H1 (cell line): ENCODE measurements around the gene RTN4IP1. TPM values are rescaled to one million over a fixed set of nuclear protein-coding genes. Genes with fewer than 3 reads are reported as not detected.

Experiments
- CTCF ChIA-PET: fragments of 300-600 bp; sonication (Branson Sonifier 250); formaldehyde crosslinking; loops from one replicate; lab custom pipeline; 2021; ENCODE audit not compliant: partially characterized antibody; lab: Charles Lee
- POLR2A ChIA-PET: fragments of 300-600 bp; sonication (Branson Sonifier 250); formaldehyde crosslinking; loops from one replicate; lab custom pipeline; 2021; ENCODE audit warnings: inconsistent platforms; ENCODE audit not compliant: partially characterized antibody; lab: Charles Lee
- DNase-seq, 2 experiments: peaks; one replicate each; pipeline versions ENCODE4 v3.0.0 to v3.0.0-alpha.2; 2010 to 2022; ENCODE audit warnings: low spot score in 2 of 2, low read depth in 1 of 2, mixed read lengths in 1 of 2
- FAIRE-seq: peaks from 2 replicates; lab custom pipeline; 2011; peaks lifted over from hg19 to GRCh38; lab: Jason Lieb, UNC
- H2AFZ ChIP-seq: 2 replicates; pipeline ENCODE4 v1.8.1; 2012; ENCODE audit warnings: low read length, inconsistent platforms
- H2AK5ac ChIP-seq: 2 replicates; pipeline ENCODE4 v1.6.1; 2013; ENCODE audit warnings: low read depth, low read length
- H2BK120ac ChIP-seq: replicated peaks from 2 replicates; pipeline ENCODE3; 2013; ENCODE audit warnings: low read depth, low read length, inconsistent platforms
- H2BK12ac ChIP-seq: 2 replicates; pipeline ENCODE4 v1.6.1; 2013; ENCODE audit warnings: low read depth, low read length
- H2BK15ac ChIP-seq: 2 replicates; pipeline ENCODE4 v1.6.1; 2013; ENCODE audit warnings: low read length
- H2BK20ac ChIP-seq: 2 replicates; pipeline ENCODE4 v1.6.1; 2013; ENCODE audit warnings: low read length
- H2BK5ac ChIP-seq: 2 replicates; pipeline ENCODE4 v1.6.1; 2013; ENCODE audit warnings: low read depth, low read length
- H3K14ac ChIP-seq: 2 replicates; pipeline ENCODE4 v1.6.1; 2013; ENCODE audit warnings: inconsistent platforms; ENCODE audit not compliant: insufficient read length
- H3K18ac ChIP-seq: 2 replicates; pipeline ENCODE4 v1.6.1; 2013; ENCODE audit warnings: low read length; ENCODE audit errors: extremely low read depth
- H3K23ac ChIP-seq: 2 replicates; pipeline ENCODE4 v1.6.1; 2013; ENCODE audit warnings: inconsistent platforms; ENCODE audit not compliant: insufficient read length
- H3K23me2 ChIP-seq: 2 replicates; pipeline ENCODE4 v1.6.1; 2013; ENCODE audit warnings: low read depth, low read length
- H3K27ac ChIP-seq: 2 replicates; pipeline ENCODE4 v1.6.1; 2011; ENCODE audit warnings: low read depth, low read length, inconsistent platforms
- H3K27me3 ChIP-seq, 4 experiments: replicated peaks in 1 of 4; 1 replicate in 1 of 4; 2 replicates in 3 of 4; pipeline versions ENCODE4 v1.6.1 to v1.8.1; 2011 to 2013; ENCODE audit warnings: low read length in 3 of 4, mild to moderate bottlenecking in 3 of 4, inconsistent platforms in 2 of 4, mixed read lengths in 2 of 4, moderate library complexity in 1 of 4; ENCODE audit not compliant: control insufficient read depth in 3 of 4, insufficient read depth in 3 of 4; ENCODE audit errors: extremely low read depth in 1 of 4
- H3K36me3 ChIP-seq, 4 experiments: 2 replicates each; pipeline versions ENCODE4 v1.6.1 to v1.8.1; 2011 to 2013; ENCODE audit warnings: mild to moderate bottlenecking in 4 of 4, low read length in 3 of 4, moderate library complexity in 2 of 4, control low read depth in 1 of 4, inconsistent platforms in 1 of 4; ENCODE audit not compliant: insufficient read depth in 4 of 4, control insufficient read depth in 2 of 4
- H3K4ac ChIP-seq: replicated peaks from 2 replicates; pipeline ENCODE3; 2013; ENCODE audit warnings: low read length, low read depth, mixed read lengths, inconsistent platforms; ENCODE audit not compliant: insufficient read length
- H3K4me1 ChIP-seq, 4 experiments: replicated peaks in 1 of 4; 1 replicate in 1 of 4; 2 replicates in 3 of 4; pipeline versions ENCODE4 v1.6.1 to v1.8.1; 2011 to 2013; ENCODE audit warnings: low read length in 3 of 4, inconsistent platforms in 2 of 4, mixed read lengths in 1 of 4; ENCODE audit not compliant: insufficient read depth in 4 of 4, control insufficient read depth in 3 of 4
- H3K4me2 ChIP-seq, 2 experiments: 2 replicates each; pipeline versions ENCODE4 v1.6.1 to v1.8.1; 2011 to 2013; ENCODE audit warnings: low read depth in 2 of 2, low read length in 2 of 2, control low read depth in 1 of 2, inconsistent platforms in 1 of 2, mild to moderate bottlenecking in 1 of 2; ENCODE audit not compliant: insufficient read depth in 1 of 2
- H3K4me3 ChIP-seq, 4 experiments: fragments of 200-600, 300-600 bp in 1 of 4; sonication (generic), shearing (Covaris generic), sonication (Bioruptor Twin) in 1 of 4; 2 replicates each; pipeline versions ENCODE4 v1.5.1 to v1.8.1; 2011 to 2016; ENCODE audit warnings: low read length in 4 of 4, low read depth in 3 of 4, control low read depth in 2 of 4, inconsistent platforms in 2 of 4, mild to moderate bottlenecking in 2 of 4, mixed read lengths in 1 of 4, moderate library complexity in 1 of 4; ENCODE audit not compliant: insufficient read depth in 2 of 4; ENCODE audit errors: extremely low read depth in 1 of 4
- H3K56ac ChIP-seq: replicated peaks from 2 replicates; pipeline ENCODE3; 2013; ENCODE audit warnings: low read depth, mild to moderate bottlenecking, mixed read lengths, low read length, inconsistent platforms; ENCODE audit not compliant: insufficient read length
- H3K79me1 ChIP-seq: 2 replicates; pipeline ENCODE4 v1.6.1; 2013; ENCODE audit warnings: low read depth, low read length, control low read depth
- H3K79me2 ChIP-seq, 2 experiments: 2 replicates each; pipeline versions ENCODE4 v1.6.1 to v1.8.1; 2012 to 2013; ENCODE audit warnings: low read length in 2 of 2, mild to moderate bottlenecking in 2 of 2, inconsistent platforms in 1 of 2; ENCODE audit not compliant: insufficient read depth in 2 of 2, control insufficient read depth in 1 of 2
- H3K9ac ChIP-seq, 4 experiments: replicated peaks in 1 of 4; 1 replicate in 1 of 4; 2 replicates in 3 of 4; pipeline versions ENCODE4 v1.6.1 to v1.8.1; 2011 to 2013; ENCODE audit warnings: low read depth in 3 of 4, low read length in 3 of 4, control low read depth in 2 of 4, mild to moderate bottlenecking in 2 of 4, moderate library complexity in 2 of 4, inconsistent platforms in 1 of 4; ENCODE audit errors: extremely low read depth in 1 of 4
- H3K9me3 ChIP-seq, 2 experiments: 2 replicates each; pipeline versions ENCODE4 v1.6.1 to v1.8.1; 2012 to 2013; ENCODE audit warnings: mild to moderate bottlenecking in 2 of 2, moderate library complexity in 2 of 2, control low read depth in 1 of 2, inconsistent platforms in 1 of 2, low read depth in 1 of 2, low read length in 1 of 2, mixed read lengths in 1 of 2; ENCODE audit not compliant: insufficient read depth in 2 of 2
- H4K20me1 ChIP-seq, 2 experiments: replicated peaks in 1 of 2; 2 replicates each; pipeline versions ENCODE3 to v1.8.1; 2011 to 2013; ENCODE audit warnings: inconsistent platforms in 2 of 2, low read length in 2 of 2, mild to moderate bottlenecking in 1 of 2; ENCODE audit not compliant: insufficient read depth in 2 of 2, control insufficient read depth in 1 of 2
- H4K5ac ChIP-seq: 2 replicates; pipeline ENCODE4 v1.6.1; 2013; ENCODE audit warnings: low read length, low read depth, mixed read lengths, inconsistent platforms; ENCODE audit not compliant: insufficient read length
- H4K8ac ChIP-seq: 2 replicates; pipeline ENCODE4 v1.8.0; 2013; ENCODE audit warnings: mild to moderate bottlenecking, moderate library complexity, low read length, inconsistent platforms; ENCODE audit not compliant: insufficient read depth; ENCODE audit errors: extremely low read depth
- H4K91ac ChIP-seq: replicated peaks from 2 replicates; pipeline ENCODE3; 2013; ENCODE audit warnings: low read length, mixed read lengths, inconsistent platforms; ENCODE audit not compliant: insufficient read length
- CBX5 ChIP-seq: fragments of 300-800, 300-1000 bp; sonication (generic); IDR thresholded peaks from 2 replicates; pipeline ENCODE4 v1.7.1; 2016; ENCODE audit warnings: antibody characterized with exemption, low read length, low read depth
- EZH2 ChIP-seq: fragments of 200-600 bp; sonication (generic); IDR thresholded peaks from 2 replicates; pipeline ENCODE4 v1.7.1; 2012; ENCODE audit warnings: low read depth, mild to moderate bottlenecking, moderate library complexity, low read length, inconsistent platforms; ENCODE audit not compliant: severe bottlenecking
- WGBS, 2 experiments: shearing (Covaris generic) in 1 of 2; methylation state at CpG; one replicate each; pipeline versions ENCODE4 v1.1.6 to v1.1.7; 2013 to 2015; ENCODE audit warnings: low lambda C conversion rate in 2 of 2, mixed read lengths in 2 of 2, inconsistent platforms in 1 of 2, low coverage in 1 of 2, missing lambda C conversion rate in 1 of 2; ENCODE audit not compliant: insufficient replicate concordance in 2 of 2, insufficient coverage in 1 of 2, insufficient read length in 1 of 2; ENCODE audit errors: extremely low coverage in 1 of 2, missing lambda C conversion rate in 1 of 2; 5-methylcytosine and 5-hydroxymethylcytosine counted together
- polyA plus RNA-seq, 7 experiments: library from polyadenylated mRNA; depleted of rRNA in 3 of 7; stranded (reverse) in 5 of 7; unstranded in 2 of 7; fragments of >200 nt in 5 of 7; fragments of 200-250 nt in 2 of 7; gene quantifications; 1 replicate in 5 of 7; 2 replicates in 1 of 7; 4 replicates in 1 of 7; pipeline versions ENCODE4 v1.2.1 to v1.2.3, GENCODE V29; 2011 to 2013; ENCODE audit warnings: missing spikeins in 2 of 7, mixed read lengths in 2 of 7
- total RNA-seq: library from RNA; stranded (reverse); fragmentation: NEBNext Ultra II Directional; extraction: Animal tissue kit (Norgen Biotek cat#: 25700); gene quantifications from 2 replicates; pipeline ENCODE4 v1.2.1, GENCODE V29; 2021

Gene RTN4IP1
- total and polyA plus RNA-seq, 2 of the 8 experiments (the other 6 are each of a cell fraction or from before 2014, with no cell fraction given), result 14.6 to 19.5 TPM

- H3K27me3 ChIP-seq, result no peaks in the 10 kb centered on the region
- ChIA-PET POLR2A (no interaction called here), CTCF (interaction anchor here (0.7 kb wide), 1 partner anchor 31 kb away, joined by 4 read pairs; no protein-coding TSS in a partner anchor)
- H2BK5ac ChIP-seq, result no peak overlapping the region
- no peak overlapping the region for H2BK20ac ChIP-seq
- H2BK15ac ChIP-seq, result no peak overlapping the region
- no peak overlapping the region for H3K27ac ChIP-seq
- H2BK120ac ChIP-seq, result no peak overlapping the region
- H3K36me3 ChIP-seq, result no peaks in the 10 kb centered on the region
- no peaks in the 10 kb centered on the region for H3K79me1 ChIP-seq
- H4K91ac ChIP-seq, result no peak overlapping the region
- H3K9ac ChIP-seq, result no peak overlapping the region
- no peak overlapping the region for H3K4me3 ChIP-seq
- FAIRE-seq (no peak), DNase-seq (no peak)
- 95% methylated on average over 2 of the region's 2 CpGs; no CpG with 5 or more reads in 1 of the 2 experiments for WGBS, 2 experiments
- H3K23ac ChIP-seq, result no peak overlapping the region
- H3K4ac ChIP-seq, result no peak overlapping the region
- H3K18ac ChIP-seq, result no peak overlapping the region
- H4K8ac ChIP-seq, result no peak overlapping the region
- H3K79me2 ChIP-seq, result no peaks in the 10 kb centered on the region
- H4K5ac ChIP-seq, result no peak overlapping the region
- H3K56ac ChIP-seq, result no peak overlapping the region
- no peak overlapping the region for H2AFZ ChIP-seq
- no peaks in the 10 kb centered on the region for H3K9me3 ChIP-seq
- TF ChIP-seq EZH2 (no peak), CBX5 (no peak)
- H3K14ac ChIP-seq, result no peak overlapping the region
- H2BK12ac ChIP-seq, result no peak overlapping the region
- H4K20me1 ChIP-seq, result no peaks in the 10 kb centered on the region
- no peak overlapping the region for H3K4me2 ChIP-seq
- no peaks in the 10 kb centered on the region for H3K23me2 ChIP-seq
- H2AK5ac ChIP-seq, result no peak overlapping the region
- peaks cover 0 to 2% (median 0%) of the 10 kb centered on the region in 4 experiments; a peak in 1 of 7 replicates for H3K4me1 ChIP-seq
These were observed 94.3 kb downstream of the RTN4IP1 start for GRCh38 chr6:106535012-106535411.
